OCI-LY1 (cell line): ENCODE data around the gene RAB22A.

ENCODE experiments used
- CTCF ChIP-seq: fragments of 200-600 bp; sonication (generic), shearing (Covaris generic); IDR thresholded peaks from 2 replicates; pipeline ENCODE4 v1.5.1; 2017; ENCODE audit warnings: mild to moderate bottlenecking, antibody characterized with exemption, low read length, moderate library complexity, mixed read lengths
- EZH2 ChIP-seq: fragments of 200-600 bp; sonication (generic), shearing (Covaris generic); IDR thresholded peaks from 2 replicates; pipeline ENCODE4 v1.8.0; 2017; ENCODE audit warnings: borderline replicate concordance, mixed run types, mild to moderate bottlenecking, antibody characterized with exemption, low read length, moderate library complexity, mixed read lengths

GRCh38 chr20:58312836-58313235 lies 3.3 kb downstream of the RAB22A start:
- TF ChIP-seq CTCF (no peak), EZH2 (no peak)
